NCI-H1694 (cell line): ENCODE data around the gene STARD10.
A peak's percentile ranks its signal among the peaks of the same experiment; 100 is the strongest.

Source experiments
- DNase-seq: peaks from one replicate; lab custom pipeline; 2025; lab: John Stamatoyannopoulos, UW

The STARD10 gene

GRCh38 chr11:72763823-72764222, 30.0 kb downstream of the STARD10 start:
- DNase-seq: no peak

- no peak for DNase-seq
These were observed 31.1 kb downstream of the STARD10 start for GRCh38 chr11:72762641-72763304.

- no peak for DNase-seq
These were observed 33.1 kb downstream of the STARD10 start for GRCh38 chr11:72760539-72761405.

GRCh38 chr11:72759468-72759985, 34.3 kb downstream of the STARD10 start:
- DNase-seq: peak; percentile 22

GRCh38 chr11:72758690-72759389, 35.0 kb downstream of the STARD10 start:
- DNase-seq: peak; percentile 35

- no peak for DNase-seq
These were observed 35.5 kb downstream of the STARD10 start for GRCh38 chr11:72758304-72758689.

- DNase-seq: no peak
These were observed 38.0 kb downstream of the STARD10 start for GRCh38 chr11:72755713-72756285.

- no peak for DNase-seq
These were observed 39.2 kb downstream of the STARD10 start for GRCh38 chr11:72754544-72755155.

GRCh38 chr11:72754149-72754543, 39.7 kb downstream of the STARD10 start:
- no peak for DNase-seq

GRCh38 chr11:72753341-72754148, 40.3 kb downstream of the STARD10 start:
- no peak for DNase-seq

GRCh38 chr11:72752088-72752914, 41.5 kb downstream of the STARD10 start, which contains the start of gene ARAP1:
Gene ARAP1 (minus strand): TSS chr11:72752408. CDS start chr11:72727128, 25,280 bp downstream.
- DNase-seq: peak; percentile 9

GRCh38 chr11:72751116-72752087, 42.4 kb downstream of the STARD10 start:
- DNase-seq: no peak

- DNase-seq: no peak
These were observed 43.2 kb downstream of the STARD10 start for GRCh38 chr11:72750556-72751115.

GRCh38 chr11:72750086-72750485, 43.8 kb downstream of the STARD10 start:
- no peak for DNase-seq

GRCh38 chr11:72747289-72747855, 46.5 kb downstream of the STARD10 start:
- DNase-seq: no peak

- DNase-seq: no peak
These were observed 47.0 kb downstream of the STARD10 start for GRCh38 chr11:72746821-72747220.

- DNase-seq: no peak
These were observed 47.8 kb downstream of the STARD10 start for GRCh38 chr11:72745925-72746550.
